Endothelial cell of umbilical vein (primary cell): ENCODE measurements around the gene FOXP1.

Experiments
- CTCF ChIP-seq, 2 donors: IDR thresholded peaks; 1 replicate in 1 of 2; 2 replicates in 1 of 2; pipeline ENCODE4 v1.5.1; 2011; ENCODE audit warnings: low read length in 2 of 2, mild to moderate bottlenecking in 2 of 2, moderate library complexity in 2 of 2, control low read depth in 1 of 2, inconsistent platforms in 1 of 2, low read depth in 1 of 2; ENCODE audit not compliant: insufficient read depth in 1 of 2; ENCODE audit errors: extremely low read depth in 1 of 2
- EZH2 ChIP-seq: IDR thresholded peaks from 2 replicates; pipeline ENCODE4 v1.6.1; 2012; ENCODE audit warnings: borderline replicate concordance, low read depth, mild to moderate bottlenecking, moderate library complexity, low read length, inconsistent platforms; ENCODE audit not compliant: severe bottlenecking
- FOS ChIP-seq: IDR thresholded peaks from 2 replicates; pipeline ENCODE4 v1.6.1; 2011; ENCODE audit warnings: mild to moderate bottlenecking, low read length, moderate library complexity, borderline replicate concordance; ENCODE audit not compliant: insufficient read depth
- JUN ChIP-seq: IDR thresholded peaks from 2 replicates; pipeline ENCODE4 v1.6.1; 2011; ENCODE audit warnings: borderline replicate concordance, low read depth; ENCODE audit not compliant: insufficient read length, insufficient read depth
- MAX ChIP-seq: IDR thresholded peaks from 2 replicates; pipeline ENCODE4 v1.6.1; 2011; ENCODE audit not compliant: insufficient read depth, insufficient read length
- MYC ChIP-seq: IDR thresholded peaks from one replicate; pipeline ENCODE4 v1.6.1; 2011; ENCODE audit warnings: mild to moderate bottlenecking, low read depth, low read length
- POLR2A ChIP-seq: IDR thresholded peaks from 2 replicates; pipeline ENCODE4 v1.6.1; 2012; ENCODE audit warnings: low read depth, mild to moderate bottlenecking, control low read depth, low read length
- POLR2AphosphoS5 ChIP-seq: IDR thresholded peaks from 2 replicates; pipeline ENCODE4 v1.6.1; 2012; ENCODE audit warnings: low read depth, mild to moderate bottlenecking, control low read depth, low read length, moderate library complexity; ENCODE audit not compliant: insufficient read depth

DNA sequence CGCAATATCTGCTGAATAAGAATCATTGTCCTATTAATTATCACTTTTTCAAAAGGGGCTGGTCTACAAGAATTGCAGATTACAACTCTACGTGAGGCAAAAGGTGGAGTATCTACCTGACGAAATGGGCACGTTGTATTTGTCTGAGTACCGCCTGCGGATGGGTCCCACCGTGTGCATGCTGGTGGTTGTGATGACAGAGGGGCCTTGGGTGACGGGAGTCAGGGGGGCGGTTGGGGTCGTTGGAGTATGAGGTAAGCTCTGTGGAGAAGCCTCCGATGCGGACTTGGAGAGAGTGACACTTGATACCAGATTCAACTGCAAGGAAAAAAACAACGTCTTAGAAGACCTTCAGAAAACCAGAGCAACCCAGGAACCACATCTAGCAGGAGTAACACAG is 605.8 kb downstream of the FOXP1 start:
- no peak for TF ChIP-seq POLR2A
- TF ChIP-seq JUN, result no peak
- no peak for TF ChIP-seq CTCF (IDR thresholded peaks at IDR 0.05; ENCODE audit: extremely low read depth in 1 of 2, insufficient read depth in 1 of 2, low read depth in 1 of 2, low read length in 2 of 2)
- no peak for TF ChIP-seq EZH2
- no peak for TF ChIP-seq FOS
- TF ChIP-seq MYC, result no peak
- TF ChIP-seq POLR2AphosphoS5, result no peak
- no peak for TF ChIP-seq MAX
